MM.1S (cell line): ENCODE measurements around the gene DCAF6.

ENCODE experiments used
- EZH2 ChIP-seq: fragments of 300-600 bp; sonication (generic); optimal IDR thresholded peaks from 2 replicates; pipeline ENCODE3; 2017; ENCODE audit warnings: low read depth, mild to moderate bottlenecking, antibody characterized with exemption, low read length, mixed read lengths
- EZH2phosphoT487 ChIP-seq: fragments of 300-600 bp; sonication (generic); IDR thresholded peaks from 2 replicates; pipeline ENCODE4 v1.6.1; 2018; ENCODE audit warnings: antibody characterized with exemption, low read length

GRCh38 chr1:168005529-168005928 is 69.0 kb downstream of the DCAF6 start:
- TF ChIP-seq EZH2 (no peak), EZH2phosphoT487 (no peak)
